Stimulated activated CD4-positive, alpha-beta T cell treated with anti-CD3 and anti-CD28 coated beads, Interleukin-1b, Interleukin-23, amount 100 ng/mL, for 48 hours (primary cell): Measurements from ENCODE around the gene ABCC6.
"Not testable (repeated sequence)": the region's sequence is repeated elsewhere in the genome, so short reads cannot be mapped to it uniquely, and the experiment has no call there.

Experiments used
- DNase-seq: peaks from one replicate; pipeline ENCODE4 v3.0.0-alpha.2; 2020

Gene ABCC6

GRCh38 chr16:16158082-16158658, 65.1 kb downstream of the ABCC6 start:
- DNase-seq: no peak

- no peak for DNase-seq
Observed at GRCh38 chr16:16157166-16157565, 66.1 kb downstream of the ABCC6 start.

DNA sequence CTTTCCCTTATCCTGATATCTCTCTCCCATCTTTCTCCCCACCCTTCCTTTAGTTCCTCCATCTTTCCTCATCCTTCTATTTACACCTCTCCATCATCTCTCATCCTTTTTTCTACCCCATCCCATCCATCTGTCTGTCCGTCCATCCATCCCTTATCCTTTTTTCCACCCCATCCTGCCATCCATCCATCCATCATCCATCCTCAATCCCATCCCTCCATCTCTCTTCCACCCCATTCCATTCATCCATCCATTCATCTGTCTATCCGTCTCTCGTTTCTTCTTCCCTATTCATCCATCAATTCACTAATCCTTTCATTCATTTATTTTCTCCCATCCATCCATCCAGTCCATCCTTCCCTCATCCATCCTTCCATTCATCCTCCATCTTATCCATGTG, 68.1 kb downstream of the ABCC6 start:
- DNase-seq: no peak

- no peak for DNase-seq
Observed at GRCh38 chr16:16154281-16154951, 68.9 kb downstream of the ABCC6 start.

DNA sequence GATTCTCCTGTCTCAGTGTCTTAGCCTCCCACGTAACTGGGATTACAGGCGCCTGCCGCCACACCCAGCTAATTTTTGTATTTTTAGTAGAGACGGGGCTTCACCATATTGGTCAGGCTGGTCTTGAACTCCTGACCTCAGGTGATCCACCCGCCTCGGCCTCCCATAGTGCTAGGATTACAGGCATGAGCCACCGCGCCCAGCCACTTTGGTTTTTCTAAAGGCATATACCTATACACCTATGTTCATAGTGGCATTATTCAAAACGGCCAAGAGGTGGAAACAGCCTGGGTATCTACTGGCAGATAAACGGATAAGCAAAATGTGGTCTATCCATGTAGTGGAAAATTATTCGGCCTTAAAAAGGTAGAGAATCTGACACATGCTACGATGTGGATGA, 70.3 kb downstream of the ABCC6 start:
- DNase-seq: not testable (repeated sequence)

DNA sequence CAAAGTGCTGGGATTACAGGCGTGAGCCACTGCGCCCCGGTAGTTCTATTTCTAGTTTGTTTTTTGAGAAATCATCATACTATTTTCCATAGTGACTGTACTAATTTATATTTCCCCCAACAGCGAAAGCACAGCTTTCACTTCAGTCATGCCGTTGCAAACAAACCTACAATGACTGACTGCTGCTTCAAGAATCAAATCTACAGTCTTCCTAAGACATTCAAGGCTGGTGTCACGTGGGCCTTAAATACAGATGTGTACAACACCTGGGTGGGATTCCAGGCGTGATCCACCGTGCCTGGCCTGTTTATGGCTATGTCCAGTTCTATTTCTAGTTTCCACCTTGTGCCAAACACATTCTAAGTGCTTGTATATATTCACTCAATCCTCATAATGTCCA, 72.0 kb downstream of the ABCC6 start:
- DNase-seq: no peak

DNA sequence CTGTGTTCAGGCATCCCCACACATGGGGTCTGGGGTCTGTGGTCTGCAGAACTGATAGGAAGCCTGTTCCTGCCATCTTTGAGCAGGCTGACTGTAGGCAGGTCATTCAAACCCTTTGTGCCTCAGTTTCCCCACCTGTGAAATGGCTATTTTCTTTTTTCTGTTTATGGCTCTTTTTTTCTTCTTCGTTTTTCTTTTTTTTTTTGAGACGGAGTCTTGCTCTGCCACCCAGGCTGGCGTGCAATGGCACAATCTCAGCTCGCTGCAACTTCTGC, 72.5 kb downstream of the ABCC6 start:
- DNase-seq: no peak

DNA sequence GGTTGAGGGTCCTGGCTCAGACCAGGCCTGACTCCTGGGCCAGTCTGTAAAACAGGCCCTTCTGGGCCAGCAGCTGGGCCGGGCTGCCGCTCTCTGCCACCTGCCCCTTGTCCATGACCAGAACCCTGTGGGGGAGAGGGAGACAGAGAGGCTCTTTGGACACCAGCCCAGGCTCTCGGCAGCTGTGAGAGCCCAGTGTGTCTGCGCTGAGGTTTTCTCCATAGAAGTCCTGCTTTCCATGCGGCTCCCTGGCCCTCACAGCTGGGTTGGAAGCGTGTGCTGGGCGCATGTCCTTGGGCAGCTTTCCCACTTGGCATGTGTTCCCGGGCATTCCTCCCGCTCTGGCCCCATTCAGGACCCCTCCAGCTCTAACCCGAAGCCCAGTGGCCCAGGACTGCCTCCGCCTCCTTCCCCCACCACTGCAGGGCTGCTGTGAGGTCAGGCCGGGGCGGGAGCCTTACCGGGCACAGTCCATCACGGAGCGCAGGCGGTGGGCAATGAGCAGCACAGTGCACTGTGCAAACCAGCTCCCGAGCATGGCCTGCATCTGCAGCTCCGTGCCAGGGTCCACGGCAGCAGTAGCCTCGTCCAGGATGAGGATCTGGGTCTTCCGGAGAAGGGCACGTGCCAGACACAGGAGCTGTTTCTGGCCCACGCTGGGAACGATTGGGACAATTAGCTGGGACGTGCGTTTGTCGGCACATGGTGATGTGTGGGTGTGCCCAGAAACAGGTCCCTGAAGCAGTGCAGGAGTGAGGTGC, 73.0 kb downstream of the ABCC6 start:
- no peak for DNase-seq

DNA sequence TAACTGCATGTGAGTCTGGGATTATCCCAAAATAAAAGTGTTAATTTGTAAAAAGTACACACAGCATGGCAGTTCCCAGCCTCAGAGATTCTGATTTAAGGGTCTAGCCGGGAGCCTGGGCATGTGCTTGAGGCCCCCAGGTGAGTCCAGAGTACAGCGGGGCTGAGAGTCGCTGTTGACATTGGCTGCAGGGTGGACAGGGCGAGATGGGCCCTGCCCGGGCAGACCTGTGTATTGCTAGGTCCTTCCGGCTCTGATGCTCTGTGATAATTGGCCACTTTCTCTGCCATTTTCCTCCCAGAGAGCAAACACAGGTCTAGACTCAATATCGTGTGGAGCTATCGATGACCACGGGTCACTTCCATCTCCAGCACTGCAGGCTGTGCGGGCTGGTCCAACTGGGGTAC, 73.6 kb downstream of the ABCC6 start:
- DNase-seq: no peak

- no peak for DNase-seq
Observed at GRCh38 chr16:16148755-16149154, 74.5 kb downstream of the ABCC6 start.

DNA sequence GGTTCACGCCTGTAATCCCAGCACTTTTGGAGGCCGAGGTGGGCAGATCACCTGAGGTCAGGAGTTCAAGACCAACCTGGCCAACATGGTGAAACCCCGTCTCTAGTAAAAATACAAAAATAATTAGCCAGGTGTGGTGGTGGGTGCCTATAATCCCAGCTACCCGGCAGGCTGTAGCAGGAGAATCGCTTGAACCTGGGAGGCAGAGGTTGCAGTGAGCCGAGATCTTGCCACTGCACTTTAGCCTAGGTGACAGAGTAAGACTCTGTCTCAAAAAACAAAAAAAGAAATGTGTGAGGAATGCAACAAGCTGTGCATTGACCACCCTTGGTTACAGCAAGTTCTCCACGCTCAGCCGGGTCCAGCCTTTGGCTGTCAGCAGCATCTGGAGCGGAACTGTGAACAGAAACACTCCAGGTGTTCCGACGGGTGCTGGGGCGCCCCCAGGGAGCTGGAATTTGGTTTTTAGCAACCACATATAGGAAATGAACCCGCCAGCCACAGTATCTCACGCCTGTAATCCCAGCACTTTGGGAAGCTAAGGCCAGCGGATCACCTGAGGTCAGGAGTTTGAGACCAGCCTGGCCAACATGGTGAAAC, 75.2 kb downstream of the ABCC6 start:
- not testable (repeated sequence) for DNase-seq

DNA sequence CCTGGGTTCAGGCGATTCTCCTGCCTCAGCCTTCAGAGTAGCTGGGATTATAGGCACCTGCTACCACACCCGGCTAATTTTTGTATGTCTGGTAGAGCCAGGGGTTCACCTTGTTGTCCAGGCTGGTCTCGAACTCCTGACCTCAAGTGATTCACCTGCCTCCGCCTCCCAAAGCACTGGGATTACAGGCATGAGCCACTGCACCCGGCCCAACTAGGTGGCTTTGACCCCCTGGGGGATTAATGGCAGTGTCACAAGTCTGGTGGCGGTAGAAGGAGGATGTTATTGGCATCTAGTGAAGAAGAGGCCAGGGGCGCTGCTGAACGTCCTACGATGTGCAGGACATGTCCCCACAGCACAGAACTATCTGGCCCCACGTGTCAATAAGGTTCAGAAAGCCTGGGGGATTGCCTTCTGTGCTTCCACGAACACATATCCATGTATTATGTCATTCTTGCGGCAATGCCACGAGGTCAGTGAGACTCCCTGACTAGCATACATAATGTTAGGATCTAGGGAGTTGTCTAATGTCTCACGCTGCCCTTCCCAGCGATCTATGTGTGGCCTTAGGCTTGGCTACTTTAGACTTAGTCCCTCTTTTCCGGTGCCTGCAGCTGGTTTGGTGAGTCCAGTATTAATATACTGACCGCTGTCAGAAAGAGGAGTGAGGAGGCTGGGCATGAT, 75.8 kb downstream of the ABCC6 start:
- DNase-seq: no peak

DNA sequence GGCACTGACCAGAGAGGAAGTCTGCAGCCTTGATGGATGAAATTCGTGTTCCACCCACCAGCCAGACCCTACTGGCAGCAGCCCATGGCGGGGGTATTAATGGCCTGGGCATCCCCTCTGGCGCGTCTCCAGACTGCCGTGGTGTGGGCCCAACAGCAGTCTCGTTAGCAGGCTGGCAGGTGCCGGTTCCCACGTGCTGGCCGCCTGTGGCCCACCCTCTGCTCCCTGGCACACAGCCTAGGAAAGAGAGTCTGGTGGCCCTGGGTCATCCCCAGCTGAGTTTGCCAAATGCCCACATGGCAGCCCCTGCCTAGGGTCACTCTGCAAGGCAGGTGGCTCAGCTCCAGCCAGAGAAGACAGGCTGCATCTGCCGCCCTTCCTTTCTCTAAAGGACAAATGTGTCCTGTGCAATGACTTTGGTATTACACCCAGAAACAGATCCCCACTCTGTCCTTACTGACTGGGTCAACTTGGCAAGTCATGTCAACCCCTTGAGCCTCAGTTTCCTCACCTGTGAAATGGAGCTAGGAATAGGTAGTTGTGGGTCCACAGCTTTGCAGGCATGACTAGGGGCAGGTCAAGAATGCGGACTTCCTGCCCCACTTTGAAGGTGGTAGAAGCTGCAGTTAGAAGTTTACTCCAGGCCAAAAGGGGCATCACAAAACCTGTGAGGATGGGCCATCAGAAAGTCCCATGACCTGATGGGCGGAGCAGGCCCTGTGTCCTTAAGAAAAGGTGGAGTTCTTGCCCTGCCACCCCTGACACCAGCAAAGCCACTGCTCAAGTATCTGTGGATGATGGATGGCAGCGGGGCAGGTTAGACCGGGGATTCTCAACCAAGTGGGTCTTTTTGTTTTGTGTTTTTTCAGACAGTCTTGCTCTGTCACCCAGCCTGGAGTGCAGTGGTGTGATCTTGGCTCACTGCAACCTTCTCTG, 76.6 kb downstream of the ABCC6 start:
- DNase-seq: no peak

DNA sequence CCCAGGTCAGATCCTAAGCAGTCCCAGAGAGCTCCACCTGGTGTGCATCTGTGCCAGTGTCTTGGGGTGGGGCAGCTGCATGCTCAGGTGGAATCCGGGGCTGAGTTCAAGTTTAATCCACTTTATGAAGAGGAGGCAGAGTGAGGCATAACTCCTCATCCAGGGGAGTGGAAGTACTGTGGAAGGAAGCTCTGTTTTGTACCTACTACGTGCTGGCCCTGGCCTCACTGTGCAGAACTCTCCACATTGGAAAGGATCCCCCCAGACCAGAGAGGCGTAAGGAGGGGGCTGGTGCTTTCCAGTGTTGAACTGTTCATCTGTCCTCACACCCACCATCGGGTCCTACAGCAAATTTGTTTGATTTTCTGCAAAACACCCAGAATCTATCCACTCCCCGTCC, 78.0 kb downstream of the ABCC6 start:
- no peak for DNase-seq

DNA sequence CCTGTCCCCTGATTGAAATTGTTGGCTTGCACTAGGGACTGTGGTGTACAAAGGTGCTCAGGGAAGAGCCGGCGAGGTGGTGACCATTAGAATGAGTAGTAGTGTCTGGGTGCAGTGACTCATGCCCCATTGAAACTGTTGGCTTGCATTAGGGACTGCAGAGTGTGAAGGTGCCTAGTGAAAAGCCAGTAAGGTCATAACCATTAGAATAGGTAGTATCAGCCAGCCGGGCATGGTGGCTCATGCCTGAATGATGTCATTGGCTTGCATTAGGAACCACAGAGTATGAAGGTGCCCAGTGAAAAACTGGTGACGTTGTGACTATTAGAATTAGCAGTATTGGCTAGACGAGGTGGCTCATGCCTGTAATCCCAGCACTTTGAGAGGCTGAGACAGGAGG, 78.9 kb downstream of the ABCC6 start:
- no peak for DNase-seq

- no peak for DNase-seq
Observed at GRCh38 chr16:16143931-16144330, 79.4 kb downstream of the ABCC6 start.

DNA sequence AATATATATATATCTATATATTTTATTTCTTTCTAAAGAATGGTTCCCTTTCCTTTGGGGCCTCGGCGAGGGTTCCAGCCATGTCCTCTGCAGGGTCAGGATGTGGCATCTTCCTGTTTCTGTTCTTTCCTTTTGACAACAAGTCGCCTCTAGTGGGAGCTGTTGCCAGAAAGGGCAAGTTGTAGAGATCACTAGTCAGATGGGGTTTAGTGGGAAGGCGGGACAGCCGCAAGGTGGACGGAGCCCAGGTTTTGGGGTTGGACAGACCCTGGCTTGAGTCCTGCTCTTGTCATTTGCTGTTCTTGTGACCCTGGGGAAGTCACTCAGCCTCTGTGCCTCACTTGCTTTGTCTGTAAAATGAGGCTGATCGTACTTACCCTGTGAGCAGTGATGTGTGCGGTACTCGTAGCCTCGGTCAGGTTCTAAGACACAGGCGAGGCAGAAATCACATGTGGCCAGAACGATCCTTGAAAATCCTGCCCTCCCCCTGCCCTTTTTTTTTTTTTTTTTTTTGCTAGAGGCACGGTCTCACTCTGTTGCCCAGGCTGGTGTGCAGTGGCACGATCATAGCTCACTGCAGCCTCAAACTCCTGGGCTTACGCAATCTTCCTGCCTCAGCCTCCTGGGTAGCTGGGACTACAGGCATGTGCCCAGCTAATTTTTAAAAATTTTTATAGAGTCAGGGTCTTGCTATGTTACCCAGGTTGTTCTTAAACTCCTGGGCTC, 80.1 kb downstream of the ABCC6 start:
- DNase-seq: no peak

DNA sequence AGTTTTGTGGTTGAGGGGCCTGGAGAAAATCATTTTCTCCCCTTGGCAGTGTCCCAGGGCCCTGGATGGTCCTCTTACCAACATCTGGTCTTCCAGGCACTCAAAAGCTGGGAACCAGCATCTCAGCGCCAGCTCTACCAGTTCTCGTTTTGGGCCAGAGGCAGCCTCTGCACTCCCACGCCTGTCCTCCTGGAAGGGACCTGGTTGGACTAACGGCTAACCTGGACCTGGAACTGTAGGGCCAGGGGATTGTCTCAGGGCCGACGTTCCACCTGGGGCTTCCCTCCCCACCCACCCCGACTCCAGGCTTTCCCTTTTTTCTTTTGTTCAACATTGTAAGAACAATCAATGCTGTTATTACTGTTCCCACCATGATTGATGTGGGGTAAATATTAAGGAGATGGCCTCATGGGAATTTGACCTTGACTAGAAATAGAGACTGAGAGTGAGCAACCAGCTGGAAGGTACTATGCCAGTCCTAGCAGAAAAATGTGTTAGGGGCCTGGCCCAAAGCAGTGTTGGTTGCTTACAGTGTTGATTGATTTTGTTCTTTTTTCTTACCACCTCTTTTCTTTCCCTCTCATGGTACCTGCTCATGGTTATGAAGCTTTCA, 81.4 kb downstream of the ABCC6 start:
- no peak for DNase-seq

GRCh38 chr16:16141141-16141540, 82.2 kb downstream of the ABCC6 start:
- no peak for DNase-seq

DNA sequence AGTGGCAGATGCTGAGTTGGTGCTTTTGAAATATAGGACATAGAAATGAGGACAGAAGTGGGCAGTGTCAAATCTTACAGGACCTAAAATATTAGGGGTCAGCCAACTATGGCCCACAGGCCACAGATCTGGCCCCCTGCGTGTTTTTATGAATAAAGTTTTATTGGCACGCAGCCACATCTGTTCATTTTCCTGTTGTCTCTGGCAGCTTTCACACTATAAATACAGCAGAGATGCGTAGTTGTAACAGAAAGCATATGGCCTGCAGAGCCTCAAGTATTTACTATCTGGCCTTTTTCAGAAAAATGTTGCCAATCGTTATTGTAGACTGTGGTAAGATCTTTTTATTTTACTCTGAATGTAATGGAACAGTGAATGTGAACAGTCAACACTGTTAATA, 82.8 kb downstream of the ABCC6 start:
- no peak for DNase-seq

DNA sequence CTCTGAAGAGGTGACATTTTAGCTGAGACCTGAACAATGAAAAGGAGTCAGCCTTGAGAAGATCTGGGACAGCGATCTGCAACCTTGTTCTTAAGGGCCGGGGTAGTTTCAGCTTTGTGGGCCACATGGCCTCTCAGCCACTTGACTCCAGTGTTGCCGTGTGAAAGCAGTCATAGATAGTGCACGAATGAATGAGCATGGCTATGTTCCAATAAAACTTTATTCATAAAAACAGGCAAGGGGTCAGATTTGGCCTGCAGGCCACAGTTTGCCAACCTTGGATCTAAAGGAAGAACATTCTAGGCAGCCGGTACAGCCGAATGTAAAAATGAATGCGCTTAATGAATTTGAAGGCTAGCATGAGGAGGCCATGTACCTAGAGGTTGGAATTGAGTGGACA, 83.5 kb downstream of the ABCC6 start:
- no peak for DNase-seq
